Measurements from ENCODE around the gene YY1. TPM values are rescaled to one million over a fixed set of nuclear protein-coding genes. Genes with fewer than 3 reads are reported as not detected.

The YY1 gene
- total and polyA plus RNA-seq, 9 of the 15 experiments (the other 6 are each of a cell fraction or from before 2014, with no cell fraction given): 20.8 to 74.2 (median 46.7) TPM

DNA sequence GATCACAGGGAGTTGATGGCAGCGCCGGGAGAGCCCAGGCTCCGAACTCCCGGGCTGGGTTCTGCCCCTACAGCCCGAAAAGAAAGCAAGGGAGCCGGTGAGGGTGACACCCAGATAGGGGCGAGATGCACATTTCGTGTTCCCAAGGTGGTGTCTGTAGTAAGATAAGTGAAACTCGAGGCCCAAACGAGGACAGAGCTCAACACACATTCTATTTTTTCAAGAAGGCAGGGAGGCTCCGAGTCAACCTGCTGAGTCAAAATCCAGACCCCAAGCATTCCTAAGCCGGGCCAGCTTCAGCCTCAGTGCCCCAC is 24.2 kb upstream of the YY1 start (continued):
- TF ChIP-seq, protein P1, sequence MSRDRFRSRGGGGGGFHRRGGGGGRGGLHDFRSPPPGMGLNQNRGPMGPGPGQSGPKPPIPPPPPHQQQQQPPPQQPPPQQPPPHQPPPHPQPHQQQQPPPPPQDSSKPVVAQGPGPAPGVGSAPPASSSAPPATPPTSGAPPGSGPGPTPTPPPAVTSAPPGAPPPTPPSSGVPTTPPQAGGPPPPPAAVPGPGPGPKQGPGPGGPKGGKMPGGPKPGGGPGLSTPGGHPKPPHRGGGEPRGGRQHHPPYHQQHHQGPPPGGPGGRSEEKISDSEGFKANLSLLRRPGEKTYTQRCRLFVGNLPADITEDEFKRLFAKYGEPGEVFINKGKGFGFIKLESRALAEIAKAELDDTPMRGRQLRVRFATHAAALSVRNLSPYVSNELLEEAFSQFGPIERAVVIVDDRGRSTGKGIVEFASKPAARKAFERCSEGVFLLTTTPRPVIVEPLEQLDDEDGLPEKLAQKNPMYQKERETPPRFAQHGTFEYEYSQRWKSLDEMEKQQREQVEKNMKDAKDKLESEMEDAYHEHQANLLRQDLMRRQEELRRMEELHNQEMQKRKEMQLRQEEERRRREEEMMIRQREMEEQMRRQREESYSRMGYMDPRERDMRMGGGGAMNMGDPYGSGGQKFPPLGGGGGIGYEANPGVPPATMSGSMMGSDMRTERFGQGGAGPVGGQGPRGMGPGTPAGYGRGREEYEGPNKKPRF (IDR thresholded peaks at IDR 0.05; ENCODE audit: low read depth, low read length): no peak
- TF ChIP-seq ZNF507 (tag; conservative IDR thresholded peaks at IDR 0.05) (no peak), FOS (IDR thresholded peaks at IDR 0.05; ENCODE audit: extremely low read depth, insufficient read length) (no peak), BRD4 (IDR thresholded peaks at IDR 0.05) (no peak), ZNF444 (CRISPR knock-in tag; IDR thresholded peaks at IDR 0.05) (no peak), POLR2G (IDR thresholded peaks at IDR 0.05; ENCODE audit: low read depth, low read length) (no peak), TAL1 (IDR thresholded peaks at IDR 0.05) (peak; percentile 30; the same call in 1 of the 2 replicates), DIDO1 (tag; IDR thresholded peaks at IDR 0.05; ENCODE audit: low read depth) (no peak), PCBP2 (IDR thresholded peaks at IDR 0.05; ENCODE audit: low read depth, low read length, poor library complexity, severe bottlenecking) (no peak), MTA1 (IDR thresholded peaks at IDR 0.05; ENCODE audit: borderline replicate concordance) (no peak), TCF3 (CRISPR knock-in tag; IDR thresholded peaks at IDR 0.05) (0 out of 2 replicates have a peak, but pooled peaks have one; percentile 17), SMARCB1 (IDR thresholded peaks at IDR 0.05; ENCODE audit: insufficient read length, low read depth) (no peak), MBD2 (IDR thresholded peaks at IDR 0.05; ENCODE audit: borderline replicate concordance, low read depth) (0 out of 2 replicates have a peak, but pooled peaks have one; percentile 3), SIRT6 (IDR thresholded peaks at IDR 0.05; ENCODE audit: low read depth, low read length) (no peak)
- TF ChIP-seq, protein P2, sequence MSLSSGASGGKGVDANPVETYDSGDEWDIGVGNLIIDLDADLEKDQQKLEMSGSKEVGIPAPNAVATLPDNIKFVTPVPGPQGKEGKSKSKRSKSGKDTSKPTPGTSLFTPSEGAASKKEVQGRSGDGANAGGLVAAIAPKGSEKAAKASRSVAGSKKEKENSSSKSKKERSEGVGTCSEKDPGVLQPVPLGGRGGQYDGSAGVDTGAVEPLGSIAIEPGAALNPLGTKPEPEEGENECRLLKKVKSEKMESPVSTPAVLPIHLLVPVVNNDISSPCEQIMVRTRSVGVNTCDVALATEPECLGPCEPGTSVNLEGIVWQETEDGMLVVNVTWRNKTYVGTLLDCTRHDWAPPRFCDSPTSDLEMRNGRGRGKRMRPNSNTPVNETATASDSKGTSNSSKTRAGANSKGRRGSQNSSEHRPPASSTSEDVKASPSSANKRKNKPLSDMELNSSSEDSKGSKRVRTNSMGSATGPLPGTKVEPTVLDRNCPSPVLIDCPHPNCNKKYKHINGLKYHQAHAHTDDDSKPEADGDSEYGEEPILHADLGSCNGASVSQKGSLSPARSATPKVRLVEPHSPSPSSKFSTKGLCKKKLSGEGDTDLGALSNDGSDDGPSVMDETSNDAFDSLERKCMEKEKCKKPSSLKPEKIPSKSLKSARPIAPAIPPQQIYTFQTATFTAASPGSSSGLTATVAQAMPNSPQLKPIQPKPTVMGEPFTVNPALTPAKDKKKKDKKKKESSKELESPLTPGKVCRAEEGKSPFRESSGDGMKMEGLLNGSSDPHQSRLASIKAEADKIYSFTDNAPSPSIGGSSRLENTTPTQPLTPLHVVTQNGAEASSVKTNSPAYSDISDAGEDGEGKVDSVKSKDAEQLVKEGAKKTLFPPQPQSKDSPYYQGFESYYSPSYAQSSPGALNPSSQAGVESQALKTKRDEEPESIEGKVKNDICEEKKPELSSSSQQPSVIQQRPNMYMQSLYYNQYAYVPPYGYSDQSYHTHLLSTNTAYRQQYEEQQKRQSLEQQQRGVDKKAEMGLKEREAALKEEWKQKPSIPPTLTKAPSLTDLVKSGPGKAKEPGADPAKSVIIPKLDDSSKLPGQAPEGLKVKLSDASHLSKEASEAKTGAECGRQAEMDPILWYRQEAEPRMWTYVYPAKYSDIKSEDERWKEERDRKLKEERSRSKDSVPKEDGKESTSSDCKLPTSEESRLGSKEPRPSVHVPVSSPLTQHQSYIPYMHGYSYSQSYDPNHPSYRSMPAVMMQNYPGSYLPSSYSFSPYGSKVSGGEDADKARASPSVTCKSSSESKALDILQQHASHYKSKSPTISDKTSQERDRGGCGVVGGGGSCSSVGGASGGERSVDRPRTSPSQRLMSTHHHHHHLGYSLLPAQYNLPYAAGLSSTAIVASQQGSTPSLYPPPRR (CRISPR knock-in tag; IDR thresholded peaks at IDR 0.05; ENCODE audit: borderline replicate concordance): no peak
- TF ChIP-seq, protein P3, sequence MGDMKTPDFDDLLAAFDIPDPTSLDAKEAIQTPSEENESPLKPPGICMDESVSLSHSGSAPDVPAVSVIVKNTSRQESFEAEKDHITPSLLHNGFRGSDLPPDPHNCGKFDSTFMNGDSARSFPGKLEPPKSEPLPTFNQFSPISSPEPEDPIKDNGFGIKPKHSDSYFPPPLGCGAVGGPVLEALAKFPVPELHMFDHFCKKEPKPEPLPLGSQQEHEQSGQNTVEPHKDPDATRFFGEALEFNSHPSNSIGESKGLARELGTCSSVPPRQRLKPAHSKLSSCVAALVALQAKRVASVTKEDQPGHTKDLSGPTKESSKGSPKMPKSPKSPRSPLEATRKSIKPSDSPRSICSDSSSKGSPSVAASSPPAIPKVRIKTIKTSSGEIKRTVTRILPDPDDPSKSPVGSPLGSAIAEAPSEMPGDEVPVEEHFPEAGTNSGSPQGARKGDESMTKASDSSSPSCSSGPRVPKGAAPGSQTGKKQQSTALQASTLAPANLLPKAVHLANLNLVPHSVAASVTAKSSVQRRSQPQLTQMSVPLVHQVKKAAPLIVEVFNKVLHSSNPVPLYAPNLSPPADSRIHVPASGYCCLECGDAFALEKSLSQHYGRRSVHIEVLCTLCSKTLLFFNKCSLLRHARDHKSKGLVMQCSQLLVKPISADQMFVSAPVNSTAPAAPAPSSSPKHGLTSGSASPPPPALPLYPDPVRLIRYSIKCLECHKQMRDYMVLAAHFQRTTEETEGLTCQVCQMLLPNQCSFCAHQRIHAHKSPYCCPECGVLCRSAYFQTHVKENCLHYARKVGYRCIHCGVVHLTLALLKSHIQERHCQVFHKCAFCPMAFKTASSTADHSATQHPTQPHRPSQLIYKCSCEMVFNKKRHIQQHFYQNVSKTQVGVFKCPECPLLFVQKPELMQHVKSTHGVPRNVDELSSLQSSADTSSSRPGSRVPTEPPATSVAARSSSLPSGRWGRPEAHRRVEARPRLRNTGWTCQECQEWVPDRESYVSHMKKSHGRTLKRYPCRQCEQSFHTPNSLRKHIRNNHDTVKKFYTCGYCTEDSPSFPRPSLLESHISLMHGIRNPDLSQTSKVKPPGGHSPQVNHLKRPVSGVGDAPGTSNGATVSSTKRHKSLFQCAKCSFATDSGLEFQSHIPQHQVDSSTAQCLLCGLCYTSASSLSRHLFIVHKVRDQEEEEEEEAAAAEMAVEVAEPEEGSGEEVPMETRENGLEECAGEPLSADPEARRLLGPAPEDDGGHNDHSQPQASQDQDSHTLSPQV (IDR thresholded peaks at IDR 0.05): peak; percentile 67
- TF ChIP-seq, protein P4, sequence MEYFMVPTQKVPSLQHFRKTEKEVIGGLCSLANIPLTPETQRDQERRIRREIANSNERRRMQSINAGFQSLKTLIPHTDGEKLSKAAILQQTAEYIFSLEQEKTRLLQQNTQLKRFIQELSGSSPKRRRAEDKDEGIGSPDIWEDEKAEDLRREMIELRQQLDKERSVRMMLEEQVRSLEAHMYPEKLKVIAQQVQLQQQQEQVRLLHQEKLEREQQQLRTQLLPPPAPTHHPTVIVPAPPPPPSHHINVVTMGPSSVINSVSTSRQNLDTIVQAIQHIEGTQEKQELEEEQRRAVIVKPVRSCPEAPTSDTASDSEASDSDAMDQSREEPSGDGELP (CRISPR knock-in tag; IDR thresholded peaks at IDR 0.05; ENCODE audit: borderline replicate concordance): 0 out of 2 replicates have a peak, but pooled peaks have one; percentile 6
